ENCODE results near the gene RIPOR3. TPM values are rescaled to one million over a fixed set of nuclear protein-coding genes. Genes with fewer than 3 reads are reported as not detected.

Gene RIPOR3
- polyA plus RNA-seq, 1 of the 3 experiments (the other 2 are of a cell fraction): 1.2 TPM

DNA sequence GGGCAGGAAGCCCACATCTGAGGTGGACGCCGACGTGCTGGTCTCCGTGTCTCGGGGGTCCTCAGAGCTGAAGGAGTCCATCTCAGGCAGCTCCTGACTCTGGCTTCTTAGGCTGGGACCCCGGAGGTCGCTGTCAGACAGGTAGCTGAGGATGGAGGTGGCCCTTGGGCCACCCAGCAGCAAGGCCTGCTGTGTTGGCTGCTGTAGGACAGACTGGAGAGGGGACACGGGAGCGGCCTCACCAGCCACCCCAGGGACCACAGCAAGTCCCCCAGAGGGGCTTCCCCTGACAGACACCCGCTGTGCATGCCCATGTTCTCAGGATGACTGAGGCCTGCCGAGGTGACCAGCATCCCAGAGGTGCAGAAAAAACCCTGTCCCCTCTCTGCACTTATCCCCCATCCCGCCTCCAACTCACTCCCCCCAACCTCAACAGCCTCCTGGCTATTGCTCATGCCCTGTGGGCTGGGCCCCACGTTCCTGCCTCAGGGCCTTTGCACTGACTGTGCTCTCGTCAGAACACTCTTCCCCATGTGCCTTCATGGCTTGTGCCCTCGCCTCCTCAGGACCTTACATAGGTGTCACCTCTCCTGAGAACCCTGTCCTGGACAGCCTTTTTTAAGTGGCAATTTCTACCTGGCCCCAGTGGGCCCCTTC lies 88.8 kb downstream of the RIPOR3 start:
- no peak for DNase-seq
- Histone ChIP-seq H3K4me3 (ENCODE audit: low read depth in 2 of 2, low read length in 1 of 2) (no peak overlapping the region), H3K9me3 (no peaks in the 10 kb centered on the region), H3K9me2 (no peaks in the 10 kb centered on the region), H4K20me1 (ENCODE audit: insufficient read depth) (no peaks in the 10 kb centered on the region), H3K79me2 (ENCODE audit: insufficient read depth) (no peaks in the 10 kb centered on the region), H3K36me3 (replicated peaks in 1 of 2; ENCODE audit: control insufficient read depth in 1 of 2, insufficient read depth in 2 of 2, low read length in 1 of 2) (no peaks in the 10 kb centered on the region), H2AFZ (ENCODE audit: low read depth) (no peak overlapping the region), H3K27me3 (ENCODE audit: insufficient read depth) (no peaks in the 10 kb centered on the region), H3K9ac (no peak overlapping the region), H3K4me1 (ENCODE audit: control insufficient read depth in 1 of 2, insufficient read depth in 2 of 2, low read depth in 1 of 2, low read length in 1 of 2) (no peaks in the 10 kb centered on the region), H3F3A (replicated peaks; ENCODE audit: insufficient read depth) (no peaks in the 10 kb centered on the region), H3K27ac (ENCODE audit: low read depth in 2 of 2, low read length in 1 of 2) (no peak overlapping the region), H3K4me2 (no peak overlapping the region)
- ChIA-PET CTCF (interaction anchor here (1.0 to 1.2 kb wide), 2 partner anchors 18 to 33 kb away, joined by 3 read pairs; no protein-coding TSS in a partner anchor), POLR2A (no interaction called here)
- no peak for TF ChIP-seq POLR2AphosphoS5 (IDR thresholded peaks at IDR 0.05; ENCODE audit: low read depth, low read length)
- TF ChIP-seq ELF1 (IDR thresholded peaks at IDR 0.05): no peak
- no peak for TF ChIP-seq RXRA (IDR thresholded peaks at IDR 0.05; ENCODE audit: borderline replicate concordance, low read depth)
- TF ChIP-seq EP300 (IDR thresholded peaks at IDR 0.05; ENCODE audit: borderline replicate concordance in 1 of 2, low read depth in 1 of 2, low read length in 1 of 2): no peak
- TF ChIP-seq RFX5 (IDR thresholded peaks at IDR 0.05; ENCODE audit: low read length): no peak
- TF ChIP-seq CHD2 (IDR thresholded peaks at IDR 0.05; ENCODE audit: low read length, partially characterized antibody): no peak
- TF ChIP-seq GATA2 (CRISPR knock-in tag; IDR thresholded peaks at IDR 0.05): no peak
- TF ChIP-seq, protein P1, sequence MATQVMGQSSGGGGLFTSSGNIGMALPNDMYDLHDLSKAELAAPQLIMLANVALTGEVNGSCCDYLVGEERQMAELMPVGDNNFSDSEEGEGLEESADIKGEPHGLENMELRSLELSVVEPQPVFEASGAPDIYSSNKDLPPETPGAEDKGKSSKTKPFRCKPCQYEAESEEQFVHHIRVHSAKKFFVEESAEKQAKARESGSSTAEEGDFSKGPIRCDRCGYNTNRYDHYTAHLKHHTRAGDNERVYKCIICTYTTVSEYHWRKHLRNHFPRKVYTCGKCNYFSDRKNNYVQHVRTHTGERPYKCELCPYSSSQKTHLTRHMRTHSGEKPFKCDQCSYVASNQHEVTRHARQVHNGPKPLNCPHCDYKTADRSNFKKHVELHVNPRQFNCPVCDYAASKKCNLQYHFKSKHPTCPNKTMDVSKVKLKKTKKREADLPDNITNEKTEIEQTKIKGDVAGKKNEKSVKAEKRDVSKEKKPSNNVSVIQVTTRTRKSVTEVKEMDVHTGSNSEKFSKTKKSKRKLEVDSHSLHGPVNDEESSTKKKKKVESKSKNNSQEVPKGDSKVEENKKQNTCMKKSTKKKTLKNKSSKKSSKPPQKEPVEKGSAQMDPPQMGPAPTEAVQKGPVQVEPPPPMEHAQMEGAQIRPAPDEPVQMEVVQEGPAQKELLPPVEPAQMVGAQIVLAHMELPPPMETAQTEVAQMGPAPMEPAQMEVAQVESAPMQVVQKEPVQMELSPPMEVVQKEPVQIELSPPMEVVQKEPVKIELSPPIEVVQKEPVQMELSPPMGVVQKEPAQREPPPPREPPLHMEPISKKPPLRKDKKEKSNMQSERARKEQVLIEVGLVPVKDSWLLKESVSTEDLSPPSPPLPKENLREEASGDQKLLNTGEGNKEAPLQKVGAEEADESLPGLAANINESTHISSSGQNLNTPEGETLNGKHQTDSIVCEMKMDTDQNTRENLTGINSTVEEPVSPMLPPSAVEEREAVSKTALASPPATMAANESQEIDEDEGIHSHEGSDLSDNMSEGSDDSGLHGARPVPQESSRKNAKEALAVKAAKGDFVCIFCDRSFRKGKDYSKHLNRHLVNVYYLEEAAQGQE (IDR thresholded peaks at IDR 0.05; ENCODE audit: low read depth, low read length): no peak
- TF ChIP-seq, protein P2, sequence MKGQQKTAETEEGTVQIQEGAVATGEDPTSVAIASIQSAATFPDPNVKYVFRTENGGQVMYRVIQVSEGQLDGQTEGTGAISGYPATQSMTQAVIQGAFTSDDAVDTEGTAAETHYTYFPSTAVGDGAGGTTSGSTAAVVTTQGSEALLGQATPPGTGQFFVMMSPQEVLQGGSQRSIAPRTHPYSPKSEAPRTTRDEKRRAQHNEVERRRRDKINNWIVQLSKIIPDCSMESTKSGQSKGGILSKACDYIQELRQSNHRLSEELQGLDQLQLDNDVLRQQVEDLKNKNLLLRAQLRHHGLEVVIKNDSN (IDR thresholded peaks at IDR 0.05; ENCODE audit: borderline replicate concordance, low read depth): no peak
- TF ChIP-seq, protein P3, sequence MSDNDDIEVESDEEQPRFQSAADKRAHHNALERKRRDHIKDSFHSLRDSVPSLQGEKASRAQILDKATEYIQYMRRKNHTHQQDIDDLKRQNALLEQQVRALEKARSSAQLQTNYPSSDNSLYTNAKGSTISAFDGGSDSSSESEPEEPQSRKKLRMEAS (IDR thresholded peaks at IDR 0.05; ENCODE audit: low read depth): no peak
- no peak for TF ChIP-seq EZH2phosphoT487 (IDR thresholded peaks at IDR 0.05; ENCODE audit: borderline replicate concordance, low read depth)
- TF ChIP-seq JUND (IDR thresholded peaks at IDR 0.05): no peak
- TF ChIP-seq TCF12 (IDR thresholded peaks at IDR 0.05): no peak
- TF ChIP-seq RCOR1 (IDR thresholded peaks at IDR 0.05; ENCODE audit: low read length): no peak
- TF ChIP-seq, protein P4, sequence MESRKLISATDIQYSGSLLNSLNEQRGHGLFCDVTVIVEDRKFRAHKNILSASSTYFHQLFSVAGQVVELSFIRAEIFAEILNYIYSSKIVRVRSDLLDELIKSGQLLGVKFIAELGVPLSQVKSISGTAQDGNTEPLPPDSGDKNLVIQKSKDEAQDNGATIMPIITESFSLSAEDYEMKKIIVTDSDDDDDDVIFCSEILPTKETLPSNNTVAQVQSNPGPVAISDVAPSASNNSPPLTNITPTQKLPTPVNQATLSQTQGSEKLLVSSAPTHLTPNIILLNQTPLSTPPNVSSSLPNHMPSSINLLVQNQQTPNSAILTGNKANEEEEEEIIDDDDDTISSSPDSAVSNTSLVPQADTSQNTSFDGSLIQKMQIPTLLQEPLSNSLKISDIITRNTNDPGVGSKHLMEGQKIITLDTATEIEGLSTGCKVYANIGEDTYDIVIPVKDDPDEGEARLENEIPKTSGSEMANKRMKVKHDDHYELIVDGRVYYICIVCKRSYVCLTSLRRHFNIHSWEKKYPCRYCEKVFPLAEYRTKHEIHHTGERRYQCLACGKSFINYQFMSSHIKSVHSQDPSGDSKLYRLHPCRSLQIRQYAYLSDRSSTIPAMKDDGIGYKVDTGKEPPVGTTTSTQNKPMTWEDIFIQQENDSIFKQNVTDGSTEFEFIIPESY (IDR thresholded peaks at IDR 0.05; ENCODE audit: borderline replicate concordance, low read depth): no peak
- TF ChIP-seq, protein P5, sequence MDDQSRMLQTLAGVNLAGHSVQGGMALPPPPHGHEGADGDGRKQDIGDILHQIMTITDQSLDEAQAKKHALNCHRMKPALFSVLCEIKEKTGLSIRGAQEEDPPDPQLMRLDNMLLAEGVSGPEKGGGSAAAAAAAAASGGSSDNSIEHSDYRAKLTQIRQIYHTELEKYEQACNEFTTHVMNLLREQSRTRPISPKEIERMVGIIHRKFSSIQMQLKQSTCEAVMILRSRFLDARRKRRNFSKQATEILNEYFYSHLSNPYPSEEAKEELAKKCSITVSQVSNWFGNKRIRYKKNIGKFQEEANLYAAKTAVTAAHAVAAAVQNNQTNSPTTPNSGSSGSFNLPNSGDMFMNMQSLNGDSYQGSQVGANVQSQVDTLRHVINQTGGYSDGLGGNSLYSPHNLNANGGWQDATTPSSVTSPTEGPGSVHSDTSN (IDR thresholded peaks at IDR 0.05): no peak
- WGBS (ENCODE audit: low lambda C conversion rate): 86% methylated on average over 13 of the region's 15 CpGs

All from SK-N-SH (cell line).